Measurements from ENCODE around the gene CTNND1. TPM values are rescaled to one million over a fixed set of nuclear protein-coding genes. Genes with fewer than 3 reads are reported as not detected.

CTNND1 gene
- polyA plus RNA-seq, 2 donors: 89.7 to 125 TPM

- 45 to 49% methylated on average over 5 of the region's 5 CpGs for WGBS, 2 donors
- H3K36me3 ChIP-seq (ENCODE audit: control insufficient read depth in 2 of 2, insufficient read depth in 2 of 2, low read length in 1 of 2): no peaks in the 10 kb centered on the region
- H3K27ac ChIP-seq (ENCODE audit: low read depth in 2 of 2, low read length in 1 of 2): peak overlapping the region; percentile 87 to 89
- peaks cover 6 to 10% of the 10 kb centered on the region in 2 donors for H3K4me1 ChIP-seq (ENCODE audit: control insufficient read depth in 2 of 2, insufficient read depth in 2 of 2, low read length in 1 of 2)
- H3K4me3 ChIP-seq (ENCODE audit: low read depth in 1 of 2, low read length in 2 of 2): no peak overlapping the region
- no peaks in the 10 kb centered on the region for H3K27me3 ChIP-seq (ENCODE audit: control insufficient read depth in 1 of 2, insufficient read depth in 2 of 2, low read length in 2 of 2)
- H3K9me3 ChIP-seq (ENCODE audit: control insufficient read depth in 2 of 2, insufficient read depth in 1 of 2, low read depth in 1 of 2, low read length in 1 of 2): no peaks in the 10 kb centered on the region
Measured at GRCh38 chr11:57775491-57775890, 13.9 kb downstream of the CTNND1 start.

- no peaks in the 10 kb centered on the region for H3K27me3 ChIP-seq (ENCODE audit: control insufficient read depth in 1 of 2, insufficient read depth in 2 of 2, low read length in 2 of 2)
- H3K4me3 ChIP-seq (ENCODE audit: low read depth in 1 of 2, low read length in 2 of 2): peak overlapping the region in 1 of 2 donors; percentile 2
- peak overlapping the region; percentile 87 to 89 for H3K27ac ChIP-seq (ENCODE audit: low read depth in 2 of 2, low read length in 1 of 2)
- H3K36me3 ChIP-seq (ENCODE audit: control insufficient read depth in 2 of 2, insufficient read depth in 2 of 2, low read length in 1 of 2): no peaks in the 10 kb centered on the region
- WGBS, 2 donors: 51 to 56% methylated on average over 3 of the region's 3 CpGs
- H3K4me1 ChIP-seq (ENCODE audit: control insufficient read depth in 2 of 2, insufficient read depth in 2 of 2, low read length in 1 of 2): peaks cover 8 to 10% of the 10 kb centered on the region in 2 donors
- no peaks in the 10 kb centered on the region for H3K9me3 ChIP-seq (ENCODE audit: control insufficient read depth in 2 of 2, insufficient read depth in 1 of 2, low read depth in 1 of 2, low read length in 1 of 2)
Measured at GRCh38 chr11:57776031-57776521, 14.5 kb downstream of the CTNND1 start.

- Histone ChIP-seq H3K4me3 (ENCODE audit: low read depth in 1 of 2, low read length in 2 of 2) (peak overlapping the region in 1 of 2 donors; percentile 2), H3K9me3 (ENCODE audit: control insufficient read depth in 2 of 2, insufficient read depth in 1 of 2, low read depth in 1 of 2, low read length in 1 of 2) (no peaks in the 10 kb centered on the region), H3K27me3 (ENCODE audit: control insufficient read depth in 1 of 2, insufficient read depth in 2 of 2, low read length in 2 of 2) (no peaks in the 10 kb centered on the region), H3K36me3 (ENCODE audit: control insufficient read depth in 2 of 2, insufficient read depth in 2 of 2, low read length in 1 of 2) (no peaks in the 10 kb centered on the region), H3K4me1 (ENCODE audit: control insufficient read depth in 2 of 2, insufficient read depth in 2 of 2, low read length in 1 of 2) (peaks cover 8 to 10% of the 10 kb centered on the region in 2 donors), H3K27ac (ENCODE audit: low read depth in 2 of 2, low read length in 1 of 2) (peak overlapping the region; percentile 87 to 89)
- WGBS, 2 donors: 15 to 25% methylated on average over 2 of the region's 2 CpGs
Measured at GRCh38 chr11:57776577-57777210, 15.1 kb downstream of the CTNND1 start.

GRCh38 chr11:57777969-57778317 lies 16.3 kb downstream of the CTNND1 start:
- peak overlapping the region; percentile 87 to 90 for H3K27ac ChIP-seq (ENCODE audit: low read depth in 2 of 2, low read length in 1 of 2)
- no peaks in the 10 kb centered on the region for H3K9me3 ChIP-seq (ENCODE audit: control insufficient read depth in 2 of 2, insufficient read depth in 1 of 2, low read depth in 1 of 2, low read length in 1 of 2)
- no peaks in the 10 kb centered on the region for H3K27me3 ChIP-seq (ENCODE audit: control insufficient read depth in 1 of 2, insufficient read depth in 2 of 2, low read length in 2 of 2)
- 22 to 26% methylated on average over 3 of the region's 3 CpGs for WGBS, 2 donors
- no peaks in the 10 kb centered on the region for H3K36me3 ChIP-seq (ENCODE audit: control insufficient read depth in 2 of 2, insufficient read depth in 2 of 2, low read length in 1 of 2)
- H3K4me1 ChIP-seq (ENCODE audit: control insufficient read depth in 2 of 2, insufficient read depth in 2 of 2, low read length in 1 of 2): peaks cover 8 to 10% of the 10 kb centered on the region in 2 donors
- peak overlapping the region in 1 of 2 donors; percentile 2 for H3K4me3 ChIP-seq (ENCODE audit: low read depth in 1 of 2, low read length in 2 of 2)

- 10 to 11% methylated on average over 6 of the region's 6 CpGs for WGBS, 2 donors
- no peaks in the 10 kb centered on the region for H3K9me3 ChIP-seq (ENCODE audit: control insufficient read depth in 2 of 2, insufficient read depth in 1 of 2, low read depth in 1 of 2, low read length in 1 of 2)
- H3K27me3 ChIP-seq (ENCODE audit: control insufficient read depth in 1 of 2, insufficient read depth in 2 of 2, low read length in 2 of 2): no peaks in the 10 kb centered on the region
- peaks cover 8 to 10% of the 10 kb centered on the region in 2 donors for H3K4me1 ChIP-seq (ENCODE audit: control insufficient read depth in 2 of 2, insufficient read depth in 2 of 2, low read length in 1 of 2)
- H3K4me3 ChIP-seq (ENCODE audit: low read depth in 1 of 2, low read length in 2 of 2): peak overlapping the region in 1 of 2 donors; percentile 31
- no peaks in the 10 kb centered on the region for H3K36me3 ChIP-seq (ENCODE audit: control insufficient read depth in 2 of 2, insufficient read depth in 2 of 2, low read length in 1 of 2)
- peak overlapping the region; percentile 87 to 96 for H3K27ac ChIP-seq (ENCODE audit: low read depth in 2 of 2, low read length in 1 of 2)
Measured at GRCh38 chr11:57778318-57779037, 16.9 kb downstream of the CTNND1 start.

- WGBS, 2 donors: 18 to 31% methylated on average over 1 of the region's 1 CpG
- Histone ChIP-seq H3K36me3 (ENCODE audit: control insufficient read depth in 2 of 2, insufficient read depth in 2 of 2, low read length in 1 of 2) (no peaks in the 10 kb centered on the region), H3K27me3 (ENCODE audit: control insufficient read depth in 1 of 2, insufficient read depth in 2 of 2, low read length in 2 of 2) (no peaks in the 10 kb centered on the region), H3K27ac (ENCODE audit: low read depth in 2 of 2, low read length in 1 of 2) (peak overlapping the region; percentile 85 to 87), H3K4me3 (ENCODE audit: low read depth in 1 of 2, low read length in 2 of 2) (peak overlapping the region in 1 of 2 donors; percentile 31), H3K4me1 (ENCODE audit: control insufficient read depth in 2 of 2, insufficient read depth in 2 of 2, low read length in 1 of 2) (peaks cover 8 to 10% of the 10 kb centered on the region in 2 donors), H3K9me3 (ENCODE audit: control insufficient read depth in 2 of 2, insufficient read depth in 1 of 2, low read depth in 1 of 2, low read length in 1 of 2) (no peaks in the 10 kb centered on the region)
Measured at GRCh38 chr11:57779276-57779675, 17.7 kb downstream of the CTNND1 start.

- Histone ChIP-seq H3K4me3 (ENCODE audit: low read depth in 1 of 2, low read length in 2 of 2) (peak overlapping the region in 1 of 2 donors; percentile 29), H3K27ac (ENCODE audit: low read depth in 2 of 2, low read length in 1 of 2) (peak overlapping the region; percentile 81 to 87), H3K36me3 (ENCODE audit: control insufficient read depth in 2 of 2, insufficient read depth in 2 of 2, low read length in 1 of 2) (no peaks in the 10 kb centered on the region), H3K4me1 (ENCODE audit: control insufficient read depth in 2 of 2, insufficient read depth in 2 of 2, low read length in 1 of 2) (peaks cover 5 to 8% of the 10 kb centered on the region in 2 donors), H3K9me3 (ENCODE audit: control insufficient read depth in 2 of 2, insufficient read depth in 1 of 2, low read depth in 1 of 2, low read length in 1 of 2) (no peaks in the 10 kb centered on the region), H3K27me3 (ENCODE audit: control insufficient read depth in 1 of 2, insufficient read depth in 2 of 2, low read length in 2 of 2) (no peaks in the 10 kb centered on the region)
- WGBS, 2 donors: 33 to 34% methylated on average over 3 of the region's 3 CpGs
Measured at GRCh38 chr11:57781529-57781943, 19.9 kb downstream of the CTNND1 start.

GRCh38 chr11:57785072-57785471 lies 23.5 kb downstream of the CTNND1 start:
- H3K4me3 ChIP-seq (ENCODE audit: low read depth in 1 of 2, low read length in 2 of 2): no peak overlapping the region
- H3K36me3 ChIP-seq (ENCODE audit: control insufficient read depth in 2 of 2, insufficient read depth in 2 of 2, low read length in 1 of 2): no peaks in the 10 kb centered on the region
- 35 to 49% methylated on average over 2 of the region's 2 CpGs for WGBS, 2 donors
- H3K27ac ChIP-seq (ENCODE audit: low read depth in 2 of 2, low read length in 1 of 2): peak overlapping the region in 1 of 2 donors; percentile 76
- H3K27me3 ChIP-seq (ENCODE audit: control insufficient read depth in 1 of 2, insufficient read depth in 2 of 2, low read length in 2 of 2): no peaks in the 10 kb centered on the region
- peaks cover 1 to 2% of the 10 kb centered on the region in 2 donors for H3K4me1 ChIP-seq (ENCODE audit: control insufficient read depth in 2 of 2, insufficient read depth in 2 of 2, low read length in 1 of 2)
- no peaks in the 10 kb centered on the region for H3K9me3 ChIP-seq (ENCODE audit: control insufficient read depth in 2 of 2, insufficient read depth in 1 of 2, low read depth in 1 of 2, low read length in 1 of 2)

- 54 to 57% methylated on average over 4 of the region's 4 CpGs for WGBS, 2 donors
- Histone ChIP-seq H3K4me3 (ENCODE audit: low read depth in 1 of 2, low read length in 2 of 2) (no peak overlapping the region), H3K27me3 (ENCODE audit: control insufficient read depth in 1 of 2, insufficient read depth in 2 of 2, low read length in 2 of 2) (no peaks in the 10 kb centered on the region), H3K4me1 (ENCODE audit: control insufficient read depth in 2 of 2, insufficient read depth in 2 of 2, low read length in 1 of 2) (peaks cover 4 to 5% of the 10 kb centered on the region in 2 donors), H3K27ac (ENCODE audit: low read depth in 2 of 2, low read length in 1 of 2) (peak overlapping the region; percentile 82 to 86), H3K9me3 (ENCODE audit: control insufficient read depth in 2 of 2, insufficient read depth in 1 of 2, low read depth in 1 of 2, low read length in 1 of 2) (no peaks in the 10 kb centered on the region), H3K36me3 (ENCODE audit: control insufficient read depth in 2 of 2, insufficient read depth in 2 of 2, low read length in 1 of 2) (peaks cover 2% of the 10 kb centered on the region in 2 donors)
Measured at GRCh38 chr11:57786436-57786835, 24.8 kb downstream of the CTNND1 start.

Data from esophagus (tissue), 2 donors.